HG03565 (cell line): ENCODE data around the gene NPBWR2.

Source experiments
- ATAC-seq: cut with Tn5 transposase; IDR thresholded peaks from one replicate; pipeline ENCODE4 v1.9.1; 2021; ENCODE audit warnings: mild to moderate bottlenecking, moderate library complexity; ENCODE audit not compliant: unreplicated experiment

Gene NPBWR2

GRCh38 chr20:64074963-64075362 lies 32.4 kb downstream of the NPBWR2 start:
- no peak for ATAC-seq

- no peak for ATAC-seq
Observed at GRCh38 chr20:64074184-64074789, 33.1 kb downstream of the NPBWR2 start.

- ATAC-seq = no peak
Observed at GRCh38 chr20:64073476-64074183, 33.7 kb downstream of the NPBWR2 start.

GRCh38 chr20:64072498-64073063 lies 34.8 kb downstream of the NPBWR2 start:
- no peak for ATAC-seq

GRCh38 chr20:64071341-64072332 lies 35.7 kb downstream of the NPBWR2 start:
- no peak for ATAC-seq

GRCh38 chr20:64070244-64070993 lies 36.9 kb downstream of the NPBWR2 start:
- ATAC-seq = no peak

GRCh38 chr20:64069614-64070243 lies 37.6 kb downstream of the NPBWR2 start:
- ATAC-seq = no peak

GRCh38 chr20:64069209-64069613 lies 38.2 kb downstream of the NPBWR2 start:
- ATAC-seq = no peak

GRCh38 chr20:64068386-64069208 lies 38.8 kb downstream of the NPBWR2 start:
- ATAC-seq = no peak

- no peak for ATAC-seq
Observed at GRCh38 chr20:64067733-64068307, 39.5 kb downstream of the NPBWR2 start.

GRCh38 chr20:64067005-64067632 lies 40.2 kb downstream of the NPBWR2 start:
- ATAC-seq = no peak

- no peak for ATAC-seq
Observed at GRCh38 chr20:64065974-64066343, 41.4 kb downstream of the NPBWR2 start.

- ATAC-seq = no peak
Observed at GRCh38 chr20:64065062-64065973, 42.0 kb downstream of the NPBWR2 start.

GRCh38 chr20:64064145-64064698 lies 43.1 kb downstream of the NPBWR2 start:
- no peak for ATAC-seq

- ATAC-seq = no peak
Observed at GRCh38 chr20:64063389-64064144, 43.8 kb downstream of the NPBWR2 start.
